ENCODE data around the gene RGS3. TPM values are rescaled to one million over a fixed set of nuclear protein-coding genes. Genes with fewer than 3 reads are reported as not detected.

The RGS3 gene
- total RNA-seq, 1 experiment from 2014 or later, result 16.6 TPM

DNA sequence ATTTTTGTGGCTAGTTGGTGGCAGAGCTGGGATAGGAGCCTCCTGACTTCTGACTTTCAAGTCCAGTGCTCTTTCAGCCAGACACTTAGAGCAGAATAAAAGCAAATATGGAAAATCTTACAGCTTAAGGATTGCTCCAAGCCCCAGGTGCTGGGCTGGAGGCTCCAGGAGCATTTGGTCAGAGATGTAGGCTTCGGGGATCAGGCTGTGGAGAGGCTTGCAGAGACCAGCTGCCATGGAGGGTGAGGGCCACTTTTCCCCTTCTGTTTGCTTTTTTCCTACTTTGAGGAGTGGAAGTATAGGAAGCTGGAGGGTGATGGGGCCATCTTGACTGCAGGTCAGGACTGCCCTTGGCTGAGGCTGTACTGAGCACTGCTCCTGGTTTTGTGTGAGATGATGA is 58.9 kb downstream of the RGS3 start (continued):
- TF ChIP-seq PRDM15 (CRISPR knock-in tag; IDR thresholded peaks at IDR 0.05) (no peak), GRHL2 (CRISPR knock-in tag; IDR thresholded peaks at IDR 0.05; ENCODE audit: insufficient replicate concordance, severe bottlenecking) (no peak)
- TF ChIP-seq, protein P1, sequence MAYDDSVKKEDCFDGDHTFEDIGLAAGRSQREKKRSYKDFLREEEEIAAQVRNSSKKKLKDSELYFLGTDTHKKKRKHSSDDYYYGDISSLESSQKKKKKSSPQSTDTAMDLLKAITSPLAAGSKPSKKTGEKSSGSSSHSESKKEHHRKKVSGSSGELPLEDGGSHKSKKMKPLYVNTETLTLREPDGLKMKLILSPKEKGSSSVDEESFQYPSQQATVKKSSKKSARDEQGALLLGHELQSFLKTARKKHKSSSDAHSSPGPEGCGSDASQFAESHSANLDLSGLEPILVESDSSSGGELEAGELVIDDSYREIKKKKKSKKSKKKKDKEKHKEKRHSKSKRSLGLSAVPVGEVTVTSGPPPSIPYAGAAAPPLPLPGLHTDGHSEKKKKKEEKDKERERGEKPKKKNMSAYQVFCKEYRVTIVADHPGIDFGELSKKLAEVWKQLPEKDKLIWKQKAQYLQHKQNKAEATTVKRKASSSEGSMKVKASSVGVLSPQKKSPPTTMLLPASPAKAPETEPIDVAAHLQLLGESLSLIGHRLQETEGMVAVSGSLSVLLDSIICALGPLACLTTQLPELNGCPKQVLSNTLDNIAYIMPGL (CRISPR knock-in tag; IDR thresholded peaks at IDR 0.05), result no peak

DNA sequence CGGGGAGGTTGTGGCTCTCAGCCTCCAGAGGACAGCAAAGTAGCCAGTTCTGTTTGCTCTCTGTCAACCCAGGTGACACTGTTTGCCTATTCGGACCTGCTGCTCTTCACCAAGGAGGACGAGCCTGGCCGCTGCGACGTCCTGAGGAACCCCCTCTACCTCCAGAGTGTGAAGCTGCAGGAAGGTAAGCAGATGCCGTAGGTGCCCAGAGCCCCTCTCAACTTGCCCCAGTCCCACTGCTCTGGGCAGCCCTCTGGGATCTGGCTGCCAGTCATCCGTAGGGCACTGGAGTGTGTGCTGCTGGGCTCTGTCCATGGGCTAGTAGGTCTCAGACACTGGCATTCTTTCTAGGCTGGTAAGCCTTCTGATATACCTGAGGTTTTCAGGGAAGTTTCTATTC is 59.3 kb downstream of the RGS3 start:
- Mint-ChIP-seq H3K9me3 (no peaks in the 10 kb centered on the region), H3K27ac (no peak overlapping the region), H3K27me3 (ENCODE audit: low read depth) (no peaks in the 10 kb centered on the region), H3K4me3 (no peak overlapping the region), H3K4me1 (peaks cover 11% of the 10 kb centered on the region; the same call in 1 of the 2 replicates), H3K36me3 (no peaks in the 10 kb centered on the region)
- POLR2A ChIA-PET, result no interaction called here
- DNase-seq (ENCODE audit: low spot score) (no peak), ATAC-seq (no peak)
- TF ChIP-seq CDX4 (CRISPR knock-in tag; IDR thresholded peaks at IDR 0.05; ENCODE audit: borderline replicate concordance) (no peak), PRRX2 (CRISPR knock-in tag; IDR thresholded peaks at IDR 0.05) (no peak), NFATC4 (CRISPR knock-in tag; IDR thresholded peaks at IDR 0.05) (no peak), ZNF138 (CRISPR knock-in tag; conservative IDR thresholded peaks at IDR 0.05) (no peak), FOXP1 (CRISPR knock-in tag; IDR thresholded peaks at IDR 0.05; ENCODE audit: borderline replicate concordance) (no peak), ZNF219 (CRISPR knock-in tag; IDR thresholded peaks at IDR 0.05; ENCODE audit: borderline replicate concordance) (no peak), ZBTB43 (CRISPR knock-in tag; IDR thresholded peaks at IDR 0.05) (no peak), FOXP4 (CRISPR knock-in tag; IDR thresholded peaks at IDR 0.05) (no peak), JUN (CRISPR knock-in tag; IDR thresholded peaks at IDR 0.05) (no peak)
- CTCF ChIA-PET, result interaction anchor here (1.6 kb wide), 1 partner anchor 69 kb away, joined by 5 read pairs; no protein-coding TSS in a partner anchor

DNA sequence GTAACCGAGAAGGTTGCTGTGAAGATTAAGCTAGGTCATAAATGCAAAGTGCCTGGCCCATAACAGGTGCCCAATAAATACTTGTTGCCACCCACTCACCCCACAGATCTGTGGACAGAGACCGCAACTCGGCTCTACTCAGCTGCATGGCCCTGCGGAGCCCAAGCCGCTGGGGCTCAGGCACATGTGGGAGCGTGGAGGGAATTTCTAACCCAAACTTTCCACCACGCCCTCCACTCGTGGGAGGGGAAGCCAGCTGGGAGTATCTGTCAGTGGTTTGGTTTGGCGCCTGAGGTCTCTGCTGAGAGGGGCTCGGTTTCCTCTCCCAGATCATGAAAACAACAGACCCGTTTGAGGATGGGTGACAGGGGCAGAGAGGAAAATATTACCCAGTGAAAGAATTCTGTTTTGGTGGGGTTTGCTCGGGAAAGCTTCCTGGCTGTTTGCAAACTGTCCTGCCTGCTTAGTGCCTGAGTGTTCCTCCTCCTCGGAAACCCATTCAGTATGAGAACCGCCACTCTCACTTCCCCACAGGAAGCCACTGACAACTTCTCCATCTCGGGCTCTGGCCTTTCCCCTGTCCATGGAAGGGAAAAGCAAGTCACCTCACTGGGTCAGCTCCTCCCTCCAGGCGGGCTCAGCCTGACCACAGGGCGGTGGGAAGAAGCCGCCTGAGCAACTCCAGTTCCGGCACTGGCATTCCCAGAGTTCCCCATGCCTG is 60.1 kb downstream of the RGS3 start:
- Mint-ChIP-seq H3K4me1 (peaks cover 11% of the 10 kb centered on the region; the same call in 1 of the 2 replicates), H3K36me3 (no peaks in the 10 kb centered on the region), H3K27ac (no peak overlapping the region), H3K4me3 (no peak overlapping the region), H3K9me3 (no peaks in the 10 kb centered on the region), H3K27me3 (ENCODE audit: low read depth) (no peaks in the 10 kb centered on the region)
- POLR2A ChIA-PET, result no interaction called here
- no peak for ATAC-seq
- CTCF ChIA-PET, result interaction anchor here (1.0 to 2.5 kb wide), 5 partner anchors 15 to 78 kb away, joined by 3 to 9 read pairs (median 6); no protein-coding TSS in a partner anchor
- no peak for DNase-seq (ENCODE audit: low spot score)
- no peak for TF ChIP-seq NFE2L1 (CRISPR knock-in tag; IDR thresholded peaks at IDR 0.05)
- TF ChIP-seq, protein P2, sequence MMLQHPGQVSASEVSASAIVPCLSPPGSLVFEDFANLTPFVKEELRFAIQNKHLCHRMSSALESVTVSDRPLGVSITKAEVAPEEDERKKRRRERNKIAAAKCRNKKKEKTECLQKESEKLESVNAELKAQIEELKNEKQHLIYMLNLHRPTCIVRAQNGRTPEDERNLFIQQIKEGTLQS (CRISPR knock-in tag; conservative IDR thresholded peaks at IDR 0.05), result no peak
- TF ChIP-seq PRRX2 (CRISPR knock-in tag; IDR thresholded peaks at IDR 0.05), result no peak
- no peak for TF ChIP-seq AFF4 (CRISPR knock-in tag; IDR thresholded peaks at IDR 0.05; ENCODE audit: borderline replicate concordance)
- TF ChIP-seq CBFB (CRISPR knock-in tag; IDR thresholded peaks at IDR 0.05; ENCODE audit: low read depth), result no peak
- no peak for TF ChIP-seq E2F1 (CRISPR knock-in tag; IDR thresholded peaks at IDR 0.05)
